Measurements from ENCODE around the gene CDK5RAP1.
"Not testable (repeated sequence)": the region's sequence is repeated elsewhere in the genome, so short reads cannot be mapped to it uniquely, and the experiment has no call there.

Gene CDK5RAP1

GRCh38 chr20:33418033-33418432 lies 16.7 kb upstream of the CDK5RAP1 start:
- no peak for DNase-seq

GRCh38 chr20:33415948-33416347 lies 14.6 kb upstream of the CDK5RAP1 start:
- no peak for DNase-seq

GRCh38 chr20:33412484-33412838 lies 11.1 kb upstream of the CDK5RAP1 start:
- DNase-seq = no peak

DNA sequence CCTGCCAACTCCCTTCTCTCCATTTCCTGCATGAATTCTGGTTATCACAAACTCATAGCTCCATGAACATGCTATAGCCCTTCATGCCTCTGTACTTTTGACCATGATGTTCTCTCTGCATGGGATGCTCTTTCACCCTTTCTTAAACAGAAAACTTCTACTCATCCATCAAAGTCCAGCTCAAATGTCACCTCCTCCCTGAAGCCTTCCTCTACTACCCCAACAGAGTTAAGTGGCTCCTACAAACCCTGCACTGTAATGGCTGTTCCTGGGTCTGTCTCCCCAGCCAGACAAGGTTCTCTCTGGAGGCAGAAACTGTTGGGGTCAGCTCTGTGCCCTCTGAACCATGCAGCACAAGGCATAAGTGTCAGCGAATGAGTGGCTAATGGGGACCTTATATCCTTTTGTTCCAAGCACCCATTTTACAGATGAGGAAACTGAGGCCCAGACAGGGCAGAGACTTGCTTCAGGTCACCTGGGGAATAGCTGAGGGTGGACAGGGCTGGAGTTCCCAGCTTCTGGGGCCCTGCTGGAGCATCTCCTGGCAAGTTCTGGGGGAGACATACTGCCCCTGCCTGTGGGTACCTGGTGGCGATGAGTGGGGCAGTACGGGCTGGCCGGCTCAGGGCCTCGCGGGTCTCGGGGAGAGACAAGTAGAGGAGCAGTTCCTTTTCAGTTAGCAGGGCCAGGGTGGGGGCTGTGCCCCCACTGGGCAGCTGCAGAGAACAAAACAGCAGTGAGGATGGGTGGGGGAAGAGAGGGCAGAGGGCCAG lies 10.6 kb upstream of the CDK5RAP1 start:
- no peak for DNase-seq

DNA sequence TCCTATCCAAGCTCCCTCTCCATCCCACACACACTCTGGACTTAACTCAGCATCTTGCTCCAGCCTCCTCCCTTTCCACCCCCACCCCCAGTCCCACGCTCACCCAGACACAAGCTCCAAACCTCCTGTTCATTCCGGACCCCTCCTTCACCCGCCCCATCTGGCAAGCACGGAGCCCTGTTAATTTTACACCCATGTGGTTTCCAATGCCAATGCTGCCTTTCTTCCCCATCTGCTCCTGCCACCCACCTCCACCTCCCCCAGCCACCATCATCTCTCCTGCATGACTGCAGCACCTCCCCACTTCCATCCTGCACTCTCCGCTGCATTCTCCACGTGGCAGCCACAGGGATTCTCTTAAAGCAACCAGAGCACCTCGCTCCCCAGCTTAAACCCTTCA lies 9.9 kb upstream of the CDK5RAP1 start:
- DNase-seq = no peak

GRCh38 chr20:33410081-33410742 lies 8.9 kb upstream of the CDK5RAP1 start:
- no peak for DNase-seq

DNA sequence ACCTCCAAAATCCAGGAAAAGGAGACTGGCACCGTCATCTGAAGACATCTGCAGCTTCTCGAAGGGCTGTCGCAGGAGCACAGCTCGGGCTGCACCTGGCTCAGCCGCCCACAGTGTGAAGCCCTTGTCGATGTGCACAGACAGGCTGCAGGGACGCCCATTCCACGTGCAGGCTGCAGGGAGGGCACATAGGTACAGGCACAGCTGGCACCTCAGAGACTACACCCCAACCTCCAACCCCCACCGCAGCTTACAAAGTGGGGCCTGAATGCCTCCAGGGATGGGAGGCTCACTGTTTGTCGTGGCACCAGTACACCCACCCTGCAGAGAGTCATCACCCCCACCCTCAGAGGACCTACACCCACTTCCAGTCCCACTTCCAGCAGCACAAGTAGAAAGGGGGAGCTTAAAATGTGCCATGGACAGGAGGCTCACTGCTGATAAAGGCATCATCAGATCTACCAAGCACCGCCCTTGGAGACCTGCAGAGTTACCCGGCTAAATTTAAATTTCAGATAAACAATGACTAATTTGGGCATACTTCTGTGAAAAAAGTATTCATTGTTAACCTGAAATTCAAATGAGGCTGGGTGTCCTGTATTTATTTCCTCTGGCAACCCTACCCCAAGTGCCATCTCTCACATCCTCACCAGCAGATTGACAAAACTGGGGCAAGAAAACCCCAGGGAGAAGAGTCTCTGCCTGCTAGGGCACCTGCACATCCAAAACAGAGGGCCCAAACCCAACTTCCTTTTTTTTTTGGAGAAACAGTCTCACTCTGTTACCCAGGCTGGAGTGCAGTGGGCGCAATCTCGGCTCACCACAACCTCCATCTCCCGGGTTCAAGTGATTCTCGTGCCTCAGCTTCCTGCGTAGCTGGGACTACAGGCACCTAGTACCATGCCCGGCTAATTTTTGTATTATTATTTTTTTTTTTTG lies 7.7 kb upstream of the CDK5RAP1 start:
- DNase-seq = no peak

GRCh38 chr20:33408313-33408712 lies 7.0 kb upstream of the CDK5RAP1 start:
- DNase-seq = no peak

DNA sequence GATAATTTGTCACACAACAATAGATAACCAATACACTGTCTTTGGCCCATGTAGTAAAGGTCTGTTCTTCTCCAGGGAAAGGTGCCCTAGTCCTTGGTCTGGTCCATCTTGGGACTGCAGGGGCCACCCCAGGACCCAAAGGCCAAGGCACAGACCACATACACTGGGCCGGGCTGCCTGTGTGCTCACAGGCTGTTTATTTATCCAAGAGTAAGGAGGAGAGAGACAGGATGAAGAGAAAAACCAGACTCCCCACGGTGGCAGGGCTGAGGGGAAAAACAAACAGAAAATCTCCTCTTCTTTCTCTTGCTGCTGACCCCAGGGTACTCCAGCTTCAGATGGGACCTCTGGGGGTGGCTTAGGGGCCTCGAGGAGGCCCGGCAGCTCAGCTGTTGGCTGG lies 6.5 kb upstream of the CDK5RAP1 start:
- no peak for DNase-seq

GRCh38 chr20:33407251-33407650 lies 5.9 kb upstream of the CDK5RAP1 start:
- no peak for DNase-seq

DNA sequence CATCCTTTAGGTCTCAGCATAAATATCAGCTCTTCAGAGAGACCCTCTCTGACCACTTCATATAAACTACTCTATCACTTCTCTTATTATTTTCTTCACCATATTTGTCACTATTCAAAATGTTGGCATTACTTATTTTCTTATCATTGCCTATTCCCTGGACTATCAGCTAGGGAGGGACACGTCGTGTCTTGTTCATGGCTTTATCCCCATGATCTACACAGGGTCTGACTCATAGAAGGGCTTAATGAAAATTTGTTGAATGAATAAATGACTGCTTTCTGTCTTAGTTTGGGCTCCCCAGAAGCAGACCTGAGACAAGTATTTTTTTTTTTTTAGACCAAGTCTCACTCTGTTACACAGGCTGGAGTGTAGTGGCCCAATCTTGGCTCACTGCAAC lies 3.0 kb upstream of the CDK5RAP1 start:
- no peak for DNase-seq

GRCh38 chr20:33401921-33402369 lies 626 bp upstream of the CDK5RAP1 start:
- DNase-seq = no peak

DNA sequence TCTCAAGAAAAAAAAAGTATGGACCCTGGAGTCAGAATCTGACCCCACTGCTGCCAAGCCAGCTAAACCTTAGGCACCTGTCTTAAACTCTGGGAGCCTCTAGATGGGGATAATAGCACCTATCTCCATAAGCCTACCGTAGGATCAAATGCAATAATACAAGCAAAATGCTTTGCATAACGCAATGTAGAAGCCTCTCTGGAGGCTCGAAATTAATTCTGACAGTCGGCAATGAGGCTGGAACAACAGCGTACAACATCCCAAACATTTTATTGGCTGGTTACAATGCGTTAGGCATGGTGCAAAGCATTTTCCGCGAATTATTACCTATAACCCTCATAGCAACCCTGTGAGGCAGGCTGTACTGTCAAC lies 521 bp downstream of the CDK5RAP1 start:
- DNase-seq = no peak

GRCh38 chr20:33399924-33400323 lies 1.4 kb downstream of the CDK5RAP1 start:
- DNase-seq = no peak

GRCh38 chr20:33394718-33395117 lies 6.6 kb downstream of the CDK5RAP1 start:
- no peak for DNase-seq

- DNase-seq = no peak
These were observed 7.7 kb downstream of the CDK5RAP1 start for GRCh38 chr20:33393609-33394008.

GRCh38 chr20:33391722-33392415 lies 9.4 kb downstream of the CDK5RAP1 start:
- no peak for DNase-seq

- not testable (repeated sequence) for DNase-seq
These were observed 12.0 kb downstream of the CDK5RAP1 start for GRCh38 chr20:33389326-33389725.

DNA sequence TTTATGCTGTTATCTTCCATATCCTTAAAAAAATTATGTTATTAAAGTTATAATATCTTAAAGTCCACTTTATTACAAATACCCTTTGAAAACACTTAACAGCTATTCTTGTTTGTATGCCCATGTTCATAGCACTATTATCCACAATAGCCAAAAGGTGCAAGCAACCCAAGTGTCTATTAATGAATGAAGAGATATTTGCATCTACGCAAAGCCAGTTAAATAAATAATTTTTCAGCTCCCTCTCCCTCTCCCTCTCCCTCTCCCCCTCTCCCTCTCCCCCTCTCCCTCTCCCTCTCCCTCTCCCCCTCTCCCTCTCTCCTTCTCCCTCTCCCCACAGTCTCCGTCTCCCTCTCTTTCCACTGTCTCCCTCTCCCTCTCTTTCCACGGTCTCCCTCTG lies 13.1 kb downstream of the CDK5RAP1 start:
- no peak for DNase-seq

- no peak for DNase-seq
These were observed 14.1 kb downstream of the CDK5RAP1 start for GRCh38 chr20:33387177-33387576.

DNA sequence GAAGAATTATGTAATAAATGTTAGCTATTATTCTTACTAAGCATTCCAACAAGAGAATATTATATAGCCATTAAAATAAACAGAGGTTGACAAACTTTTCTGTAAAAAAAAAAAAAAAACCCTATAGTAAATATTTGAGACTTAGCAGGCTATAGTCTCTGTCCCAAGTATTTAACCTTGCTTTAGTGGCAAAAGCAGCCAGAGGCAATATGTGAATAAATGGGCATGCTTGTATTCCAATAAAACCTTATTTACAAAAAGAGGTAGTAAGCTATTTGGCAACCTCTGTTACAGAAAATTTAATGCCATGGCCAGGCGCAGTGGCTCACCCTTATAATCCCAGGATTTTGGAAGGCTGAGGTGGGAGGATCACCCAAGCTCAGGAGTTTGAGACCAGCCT lies 14.6 kb downstream of the CDK5RAP1 start:
- no peak for DNase-seq

GRCh38 chr20:33377366-33377765 lies 24.0 kb downstream of the CDK5RAP1 start:
- no peak for DNase-seq

Measured in activated CD8-positive, alpha-beta memory T cell treated with anti-CD3 and anti-CD28 coated beads, Interleukin-2, amount 50 U/mL, for 4 hours (primary cell).